ENCODE results near the gene SMG6. TPM values are rescaled to one million over a fixed set of nuclear protein-coding genes. Genes with fewer than 3 reads are reported as not detected.

SMG6 gene
- total RNA-seq, 2 experiments from 2014 or later: 39.3 to 39.7 TPM

DNA sequence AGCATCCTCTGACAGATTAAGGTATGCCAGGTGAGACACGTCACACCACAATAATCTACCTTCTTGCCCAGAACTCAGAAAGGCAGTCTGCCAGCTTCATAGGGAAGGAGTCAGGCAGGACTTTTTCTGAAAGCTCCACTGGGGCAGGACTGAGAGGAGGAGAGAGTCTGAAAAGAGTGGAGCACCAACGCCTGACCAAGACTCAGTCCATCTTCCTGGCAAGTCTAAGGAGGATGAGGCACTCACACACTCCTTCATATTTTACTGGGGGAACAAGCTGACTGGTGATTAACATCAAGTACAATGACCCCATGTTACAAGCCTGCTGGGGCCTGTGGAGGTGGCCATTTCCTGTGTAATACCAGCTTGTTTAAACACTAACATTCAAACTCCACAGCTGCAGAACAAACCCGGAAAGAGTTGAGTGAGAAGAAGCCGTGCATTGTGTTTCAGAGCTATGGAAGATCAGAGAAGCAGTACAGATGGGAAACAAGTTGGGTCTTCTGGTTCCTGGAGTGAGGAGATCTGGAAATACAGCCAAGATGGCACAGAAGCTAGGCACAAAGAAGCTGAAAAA, 126.3 kb downstream of the SMG6 start:
- H3K4me1 Mint-ChIP-seq (ENCODE audit: low read depth): no peaks in the 10 kb centered on the region
- no peak overlapping the region for H3K4me3 Mint-ChIP-seq
- no peaks in the 10 kb centered on the region for H3K9me3 Mint-ChIP-seq
- Histone ChIP-seq H3K27me3 (ENCODE audit: control insufficient read depth in 1 of 2, insufficient read depth in 2 of 2, low read length in 2 of 2) (no peaks in the 10 kb centered on the region), H3K4me1 (ENCODE audit: insufficient read depth, low read length) (no peaks in the 10 kb centered on the region), H3K9me3 (ENCODE audit: control insufficient read depth in 1 of 2, insufficient read depth in 1 of 2, low read length in 2 of 2) (no peaks in the 10 kb centered on the region), H3K36me3 (ENCODE audit: insufficient read depth, low read length) (peaks cover 84% of the 10 kb centered on the region), H3K27ac (ENCODE audit: low read depth in 1 of 2, low read length in 2 of 2) (no peak overlapping the region), H3K4me3 (ENCODE audit: low read length) (no peak overlapping the region)
- ChIA-PET CTCF (no interaction called here), POLR2A (no interaction called here)
- no peak overlapping the region for H3K27ac Mint-ChIP-seq
- no peak for DNase-seq
- intact Hi-C loops (cut with DNase I, micrococcal nuclease): no loop called here
- TF ChIP-seq, protein P1, sequence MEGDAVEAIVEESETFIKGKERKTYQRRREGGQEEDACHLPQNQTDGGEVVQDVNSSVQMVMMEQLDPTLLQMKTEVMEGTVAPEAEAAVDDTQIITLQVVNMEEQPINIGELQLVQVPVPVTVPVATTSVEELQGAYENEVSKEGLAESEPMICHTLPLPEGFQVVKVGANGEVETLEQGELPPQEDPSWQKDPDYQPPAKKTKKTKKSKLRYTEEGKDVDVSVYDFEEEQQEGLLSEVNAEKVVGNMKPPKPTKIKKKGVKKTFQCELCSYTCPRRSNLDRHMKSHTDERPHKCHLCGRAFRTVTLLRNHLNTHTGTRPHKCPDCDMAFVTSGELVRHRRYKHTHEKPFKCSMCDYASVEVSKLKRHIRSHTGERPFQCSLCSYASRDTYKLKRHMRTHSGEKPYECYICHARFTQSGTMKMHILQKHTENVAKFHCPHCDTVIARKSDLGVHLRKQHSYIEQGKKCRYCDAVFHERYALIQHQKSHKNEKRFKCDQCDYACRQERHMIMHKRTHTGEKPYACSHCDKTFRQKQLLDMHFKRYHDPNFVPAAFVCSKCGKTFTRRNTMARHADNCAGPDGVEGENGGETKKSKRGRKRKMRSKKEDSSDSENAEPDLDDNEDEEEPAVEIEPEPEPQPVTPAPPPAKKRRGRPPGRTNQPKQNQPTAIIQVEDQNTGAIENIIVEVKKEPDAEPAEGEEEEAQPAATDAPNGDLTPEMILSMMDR (IDR thresholded peaks at IDR 0.05): no peak
- no peak for ATAC-seq (ENCODE audit: poor library complexity)
- peaks cover 81% of the 10 kb centered on the region for H3K36me3 Mint-ChIP-seq (ENCODE audit: low read depth)
- no peaks in the 10 kb centered on the region for H3K27me3 Mint-ChIP-seq

DNA sequence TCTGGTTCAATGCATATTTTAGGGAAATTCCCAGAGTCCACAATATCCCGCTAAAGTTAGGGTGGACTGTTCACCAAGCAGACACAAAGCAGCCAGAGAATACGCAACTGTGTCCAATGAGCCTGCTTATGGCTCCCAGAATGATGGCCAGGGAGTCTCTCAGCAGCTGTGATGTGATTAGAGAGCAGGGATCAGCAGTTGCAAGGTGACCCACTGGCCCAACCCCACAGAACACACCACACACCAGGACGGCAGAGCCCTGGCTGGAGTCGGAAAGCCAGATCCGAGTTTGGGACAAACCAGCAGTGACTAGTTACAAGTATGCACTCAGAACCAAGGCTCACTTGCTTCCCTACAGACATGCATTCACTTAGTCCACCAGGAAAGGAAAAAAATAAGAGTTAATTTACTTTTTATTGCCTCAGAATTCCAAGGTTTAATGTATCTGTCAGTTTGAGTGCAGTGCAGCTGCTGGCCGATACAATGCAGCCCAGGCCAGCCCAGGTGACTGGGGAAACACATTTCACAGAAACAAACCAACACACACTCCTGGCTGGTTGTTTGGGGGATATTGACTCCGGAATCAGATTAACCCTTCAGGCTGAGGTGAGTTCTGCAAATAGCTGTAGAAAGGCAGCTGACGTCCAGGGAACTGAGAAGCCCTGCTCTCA, 127.0 kb downstream of the SMG6 start:
- ATAC-seq (ENCODE audit: poor library complexity): no peak
- intact Hi-C loops (cut with DNase I, micrococcal nuclease): no loop called here
- Histone ChIP-seq H3K9me3 (ENCODE audit: control insufficient read depth in 1 of 2, insufficient read depth in 1 of 2, low read length in 2 of 2) (no peaks in the 10 kb centered on the region), H3K4me1 (ENCODE audit: insufficient read depth, low read length) (no peaks in the 10 kb centered on the region), H3K27ac (ENCODE audit: low read depth in 1 of 2, low read length in 2 of 2) (no peak overlapping the region), H3K4me3 (ENCODE audit: low read length) (no peak overlapping the region), H3K27me3 (ENCODE audit: control insufficient read depth in 1 of 2, insufficient read depth in 2 of 2, low read length in 2 of 2) (no peaks in the 10 kb centered on the region), H3K36me3 (ENCODE audit: insufficient read depth, low read length) (peaks cover 83% of the 10 kb centered on the region)
- H3K36me3 Mint-ChIP-seq (ENCODE audit: low read depth): peaks cover 81% of the 10 kb centered on the region
- CTCF ChIA-PET: no interaction called here
- H3K4me3 Mint-ChIP-seq: no peak overlapping the region
- DNase-seq: no peak
- H3K9me3 Mint-ChIP-seq: no peaks in the 10 kb centered on the region
- H3K27ac Mint-ChIP-seq: no peak overlapping the region
- POLR2A ChIA-PET: no interaction called here
- TF ChIP-seq, protein P1 (IDR thresholded peaks at IDR 0.05): no peak
- no peaks in the 10 kb centered on the region for H3K27me3 Mint-ChIP-seq
- no peaks in the 10 kb centered on the region for H3K4me1 Mint-ChIP-seq (ENCODE audit: low read depth)

DNA sequence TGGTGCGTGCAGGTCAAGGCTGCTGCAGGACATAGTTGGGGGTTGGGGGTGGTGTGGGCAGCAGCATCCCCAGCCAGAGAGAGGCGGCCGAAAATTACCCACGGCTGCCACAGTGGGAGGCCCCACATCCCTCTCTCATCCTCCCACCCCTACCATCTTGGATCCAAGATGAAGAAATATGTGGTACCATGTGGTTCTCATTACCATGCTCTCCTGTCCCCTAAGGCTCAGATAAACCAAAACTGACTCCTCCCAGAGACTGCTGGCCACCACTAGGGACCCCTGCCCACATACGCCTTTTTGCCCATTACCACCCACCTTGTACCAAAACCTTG, 128.3 kb downstream of the SMG6 start:
- H3K36me3 ChIP-seq (ENCODE audit: insufficient read depth, low read length): peaks cover 79% of the 10 kb centered on the region

More for the DNA sequence above, 128.3 kb downstream of the SMG6 start:
- no peaks in the 10 kb centered on the region for H3K4me1 Mint-ChIP-seq (ENCODE audit: low read depth)
- Histone ChIP-seq H3K27me3 (ENCODE audit: control insufficient read depth in 1 of 2, insufficient read depth in 2 of 2, low read length in 2 of 2) (no peaks in the 10 kb centered on the region), H3K27ac (ENCODE audit: low read depth in 1 of 2, low read length in 2 of 2) (no peak overlapping the region), H3K4me3 (ENCODE audit: low read length) (no peak overlapping the region), H3K4me1 (ENCODE audit: insufficient read depth, low read length) (no peaks in the 10 kb centered on the region), H3K9me3 (ENCODE audit: control insufficient read depth in 1 of 2, insufficient read depth in 1 of 2, low read length in 2 of 2) (no peaks in the 10 kb centered on the region)
- no peak overlapping the region for H3K27ac Mint-ChIP-seq
- peaks cover 78% of the 10 kb centered on the region for H3K36me3 Mint-ChIP-seq (ENCODE audit: low read depth)
- no peak for ATAC-seq (ENCODE audit: poor library complexity)
- ChIA-PET CTCF (no interaction called here), POLR2A (no interaction called here)
- TF ChIP-seq, protein P1 (IDR thresholded peaks at IDR 0.05): no peak
- no peaks in the 10 kb centered on the region for H3K27me3 Mint-ChIP-seq
- no peak for DNase-seq
- no peak overlapping the region for H3K4me3 Mint-ChIP-seq
- H3K9me3 Mint-ChIP-seq: no peaks in the 10 kb centered on the region
- intact Hi-C loops (cut with DNase I, micrococcal nuclease): no loop called here

Measured in CD4-positive, alpha-beta T cell (primary cell).